ENCODE data around the gene TBX10. TPM values are rescaled to one million over a fixed set of nuclear protein-coding genes. Genes with fewer than 3 reads are reported as not detected.

Gene TBX10
- total RNA-seq, 4 donors from 2014 or later, result not detected

DNA sequence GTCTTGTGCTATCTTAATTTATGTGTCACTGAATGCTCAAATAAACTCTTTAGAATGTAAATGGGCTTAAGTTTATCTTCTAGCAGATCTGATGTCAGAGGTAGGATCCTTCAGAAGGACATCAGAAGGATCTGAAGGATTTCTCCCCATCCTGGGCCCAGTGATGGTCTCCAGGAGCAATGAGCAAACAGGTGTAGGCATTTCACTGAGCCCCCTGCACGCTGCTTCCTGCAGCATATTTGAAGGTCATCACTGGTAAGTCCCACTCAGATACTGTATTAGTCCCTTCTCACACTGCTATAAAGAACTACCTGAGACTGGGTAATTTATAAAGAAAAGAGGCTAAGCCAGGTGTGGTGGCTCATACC is 51.4 kb downstream of the TBX10 start:
- no peak overlapping the region for H3K4me3 ChIP-seq
- H3K4me1 ChIP-seq, result peaks cover 8 to 28% (median 18%) of the 10 kb centered on the region in 4 donors
- no peaks in the 10 kb centered on the region for H3K27me3 ChIP-seq
- H3K9me3 ChIP-seq, result no peaks in the 10 kb centered on the region
- intact Hi-C loops (cut with DNase I), result no loop called here
- peaks cover 5 to 49% (median 41%) of the 10 kb centered on the region in 4 donors for H3K36me3 ChIP-seq
- 100% methylated on average over 1 of the region's 1 CpG for WGBS
- DNase-seq (ENCODE audit: extremely low spot score), result no peak
- TF ChIP-seq, protein P1, sequence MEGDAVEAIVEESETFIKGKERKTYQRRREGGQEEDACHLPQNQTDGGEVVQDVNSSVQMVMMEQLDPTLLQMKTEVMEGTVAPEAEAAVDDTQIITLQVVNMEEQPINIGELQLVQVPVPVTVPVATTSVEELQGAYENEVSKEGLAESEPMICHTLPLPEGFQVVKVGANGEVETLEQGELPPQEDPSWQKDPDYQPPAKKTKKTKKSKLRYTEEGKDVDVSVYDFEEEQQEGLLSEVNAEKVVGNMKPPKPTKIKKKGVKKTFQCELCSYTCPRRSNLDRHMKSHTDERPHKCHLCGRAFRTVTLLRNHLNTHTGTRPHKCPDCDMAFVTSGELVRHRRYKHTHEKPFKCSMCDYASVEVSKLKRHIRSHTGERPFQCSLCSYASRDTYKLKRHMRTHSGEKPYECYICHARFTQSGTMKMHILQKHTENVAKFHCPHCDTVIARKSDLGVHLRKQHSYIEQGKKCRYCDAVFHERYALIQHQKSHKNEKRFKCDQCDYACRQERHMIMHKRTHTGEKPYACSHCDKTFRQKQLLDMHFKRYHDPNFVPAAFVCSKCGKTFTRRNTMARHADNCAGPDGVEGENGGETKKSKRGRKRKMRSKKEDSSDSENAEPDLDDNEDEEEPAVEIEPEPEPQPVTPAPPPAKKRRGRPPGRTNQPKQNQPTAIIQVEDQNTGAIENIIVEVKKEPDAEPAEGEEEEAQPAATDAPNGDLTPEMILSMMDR (IDR thresholded peaks at IDR 0.05), result no peak
- TF ChIP-seq POLR2A (IDR thresholded peaks at IDR 0.05; ENCODE audit: low read depth), result no peak
- no peak for TF ChIP-seq POLR2AphosphoS5 (IDR thresholded peaks at IDR 0.05)
- TF ChIP-seq EP300 (IDR thresholded peaks at IDR 0.05), result no peak
- no peak overlapping the region for H3K27ac ChIP-seq (replicated peaks in 1 of 4)

DNA sequence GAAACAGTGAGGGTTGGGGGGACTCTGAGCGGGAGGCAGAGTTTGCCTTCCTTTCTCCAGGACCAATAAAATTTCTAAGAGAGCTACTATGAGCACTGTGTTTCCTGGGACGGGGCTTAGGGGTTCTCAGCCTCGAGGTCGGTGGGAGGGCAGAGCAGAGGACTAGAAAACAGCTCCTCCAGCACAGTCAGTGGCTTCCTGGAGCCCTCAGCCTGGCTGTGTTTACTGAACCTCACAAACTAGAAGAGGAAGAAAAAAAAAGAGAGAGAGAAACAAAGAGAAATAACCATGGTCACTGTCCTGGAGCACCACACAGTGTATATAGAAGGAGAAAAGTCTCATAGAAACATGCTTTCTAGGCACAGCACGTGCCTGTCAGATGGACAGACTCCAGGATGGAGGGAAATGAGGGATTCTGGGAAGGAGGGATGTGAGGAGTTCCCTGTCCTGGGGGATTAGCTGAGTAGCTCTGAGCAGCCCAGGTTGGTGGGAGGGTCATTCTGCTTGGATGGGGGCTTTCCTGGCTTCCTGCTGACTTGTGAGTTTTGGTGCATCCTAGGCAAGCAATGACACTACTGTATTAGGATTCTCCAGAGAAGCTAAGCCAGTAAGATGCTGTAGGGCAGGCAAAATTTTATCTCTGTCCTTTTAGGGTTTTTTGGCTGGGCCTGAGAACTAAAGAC is 52.9 kb downstream of the TBX10 start:
- intact Hi-C loops (cut with DNase I), result no loop called here
- 81% methylated on average over 5 of the region's 5 CpGs for WGBS
- Histone ChIP-seq H3K4me1 (peaks cover 13 to 36% (median 25%) of the 10 kb centered on the region in 4 donors), H3K36me3 (peaks cover 5 to 49% (median 41%) of the 10 kb centered on the region in 4 donors), H3K9me3 (no peaks in the 10 kb centered on the region), H3K27me3 (no peaks in the 10 kb centered on the region), H3K4me3 (no peak overlapping the region), H3K27ac (replicated peaks in 1 of 4) (no peak overlapping the region)
- no peak for TF ChIP-seq POLR2A (IDR thresholded peaks at IDR 0.05; ENCODE audit: low read depth)
- DNase-seq (ENCODE audit: extremely low spot score), result no peak

DNA sequence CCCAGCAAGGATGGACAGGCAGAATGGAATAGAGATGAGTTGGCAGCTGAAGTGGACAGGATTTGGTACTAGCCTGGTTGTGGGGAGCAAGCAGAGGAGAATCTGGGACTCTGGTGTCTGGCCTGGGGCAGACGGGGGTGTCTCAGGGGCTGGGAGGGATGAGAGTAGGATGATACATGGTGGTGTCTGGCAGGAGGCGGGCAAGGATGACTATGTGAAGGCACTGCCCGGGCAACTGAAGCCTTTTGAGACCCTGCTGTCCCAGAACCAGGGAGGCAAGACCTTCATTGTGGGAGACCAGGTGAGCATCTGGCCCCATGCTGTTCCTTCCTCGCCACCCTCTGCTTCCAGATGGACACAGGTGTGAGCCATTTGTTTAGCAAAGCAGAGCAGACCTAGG is 53.7 kb downstream of the TBX10 start:
- Histone ChIP-seq H3K27ac (replicated peaks in 1 of 4) (peak overlapping the region in 1 of 4 donors; percentile 36), H3K27me3 (no peaks in the 10 kb centered on the region), H3K36me3 (peaks cover 5 to 49% (median 41%) of the 10 kb centered on the region in 4 donors), H3K4me3 (no peak overlapping the region), H3K9me3 (no peaks in the 10 kb centered on the region), H3K4me1 (peaks cover 13 to 36% (median 25%) of the 10 kb centered on the region in 4 donors)
- WGBS, result 83% methylated on average over 4 of the region's 4 CpGs
- DNase-seq (ENCODE audit: extremely low spot score), result no peak
- TF ChIP-seq EP300 (IDR thresholded peaks at IDR 0.05) (no peak), POLR2A (IDR thresholded peaks at IDR 0.05; ENCODE audit: low read depth) (no peak), POLR2AphosphoS5 (IDR thresholded peaks at IDR 0.05) (no peak)
- TF ChIP-seq, protein P1 (IDR thresholded peaks at IDR 0.05), result no peak
- intact Hi-C loops (cut with DNase I), result no loop called here

DNA sequence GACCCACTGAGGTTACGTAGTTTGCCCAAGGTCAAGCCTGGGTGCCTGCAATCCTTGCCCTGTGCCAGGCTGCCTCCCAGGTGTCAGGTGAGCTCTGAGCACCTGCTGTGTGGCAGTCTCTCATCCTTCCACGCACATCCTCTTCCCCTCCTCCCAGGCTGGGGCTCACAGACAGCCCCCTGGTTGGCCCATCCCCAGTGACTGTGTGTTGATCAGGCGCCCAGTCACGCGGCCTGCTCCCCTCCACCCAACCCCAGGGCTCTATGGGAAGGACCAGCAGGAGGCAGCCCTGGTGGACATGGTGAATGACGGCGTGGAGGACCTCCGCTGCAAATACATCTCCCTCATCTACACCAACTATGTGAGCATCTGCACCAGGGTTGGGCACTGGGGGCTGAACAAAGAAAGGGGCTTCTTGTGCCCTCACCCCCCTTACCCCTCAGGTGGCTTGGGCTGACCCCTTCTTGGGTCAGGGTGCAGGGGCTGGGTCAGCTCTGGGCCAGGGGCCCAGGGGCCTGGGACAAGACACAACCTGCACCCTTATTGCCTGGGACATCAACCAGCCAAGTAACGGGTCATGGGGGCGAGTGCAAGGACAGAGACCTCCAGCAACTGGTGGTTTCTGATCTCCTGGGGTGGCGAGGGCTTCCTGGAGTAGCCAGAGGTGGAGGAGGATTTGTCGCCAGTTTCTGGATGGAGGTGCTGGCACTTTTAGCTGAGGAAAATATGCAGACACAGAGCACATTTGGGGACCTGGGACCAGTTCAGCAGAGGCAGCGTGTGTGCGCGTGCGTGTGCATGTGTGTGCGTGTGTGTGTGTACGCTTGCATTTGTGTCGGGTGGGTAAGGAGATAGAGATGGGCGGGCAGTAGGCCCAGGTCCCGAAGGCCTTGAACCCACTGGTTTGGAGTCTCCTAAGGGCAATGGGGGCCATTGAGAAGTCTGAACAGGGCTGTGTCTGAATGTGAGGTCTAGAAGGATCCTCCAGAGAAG is 54.4 kb downstream of the TBX10 start:
- no peaks in the 10 kb centered on the region for H3K27me3 ChIP-seq
- no peaks in the 10 kb centered on the region for H3K9me3 ChIP-seq
- no peak for DNase-seq (ENCODE audit: extremely low spot score)
- peak overlapping the region; percentile 76 to 98 (median 94) for H3K4me3 ChIP-seq
- TF ChIP-seq POLR2A (IDR thresholded peaks at IDR 0.05; ENCODE audit: low read depth) (no peak), EP300 (IDR thresholded peaks at IDR 0.05) (no peak), POLR2AphosphoS5 (IDR thresholded peaks at IDR 0.05) (no peak)
- TF ChIP-seq, protein P1 (IDR thresholded peaks at IDR 0.05), result no peak
- peaks cover 13 to 36% (median 25%) of the 10 kb centered on the region in 4 donors for H3K4me1 ChIP-seq
- peaks cover 5 to 49% (median 41%) of the 10 kb centered on the region in 4 donors for H3K36me3 ChIP-seq
- peak overlapping the region; percentile 97 to 100 (median 98) for H3K27ac ChIP-seq (replicated peaks in 1 of 4)
- intact Hi-C loops (cut with DNase I), result no loop called here
- 92% methylated on average over 14 of the region's 21 CpGs for WGBS
